HG03280 (cell line): ENCODE data around the gene EPAS1.

Experiments
- ATAC-seq: cut with Tn5 transposase; IDR thresholded peaks from one replicate; pipeline ENCODE4 v1.9.1; 2021; ENCODE audit warnings: mild to moderate bottlenecking, moderate library complexity; ENCODE audit not compliant: unreplicated experiment

EPAS1 gene

DNA sequence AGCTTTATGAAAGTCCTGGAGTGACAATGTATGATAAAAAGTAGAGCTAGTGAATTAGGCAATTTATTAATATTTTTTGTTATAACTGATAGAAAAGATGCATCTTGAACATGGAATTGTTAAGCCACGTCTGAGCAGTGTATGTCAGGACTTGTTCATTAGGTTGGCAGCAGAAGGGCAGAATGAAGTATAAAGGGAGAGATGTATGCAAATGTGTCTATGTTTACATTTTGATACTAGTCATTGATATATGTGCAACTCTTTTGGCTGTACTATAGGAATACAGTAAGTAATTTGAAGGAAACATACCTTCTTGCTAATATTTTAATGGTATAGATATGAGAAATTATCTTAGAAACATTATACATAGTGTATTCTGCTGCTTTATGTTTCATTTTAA is 133.2 kb downstream of the EPAS1 start:
- ATAC-seq: no peak

DNA sequence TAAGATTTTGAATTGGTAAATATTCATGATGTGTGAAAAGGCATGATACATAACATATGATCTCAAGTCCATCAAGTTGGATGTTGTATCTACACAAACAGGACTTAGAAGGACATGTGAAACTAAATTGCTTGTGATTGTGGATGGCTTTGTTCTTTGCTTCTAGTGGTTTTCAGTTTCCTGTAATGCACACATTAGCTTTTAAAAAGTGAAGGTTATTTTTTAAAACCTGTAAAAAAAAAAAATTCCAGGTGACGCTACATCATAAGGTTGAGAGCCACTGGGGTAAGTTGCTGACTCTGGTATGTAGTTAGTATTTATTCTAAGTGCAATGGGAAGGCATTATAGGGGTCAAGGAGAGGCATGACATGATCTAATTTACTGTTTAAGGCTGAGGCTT is 133.8 kb downstream of the EPAS1 start:
- ATAC-seq: no peak

DNA sequence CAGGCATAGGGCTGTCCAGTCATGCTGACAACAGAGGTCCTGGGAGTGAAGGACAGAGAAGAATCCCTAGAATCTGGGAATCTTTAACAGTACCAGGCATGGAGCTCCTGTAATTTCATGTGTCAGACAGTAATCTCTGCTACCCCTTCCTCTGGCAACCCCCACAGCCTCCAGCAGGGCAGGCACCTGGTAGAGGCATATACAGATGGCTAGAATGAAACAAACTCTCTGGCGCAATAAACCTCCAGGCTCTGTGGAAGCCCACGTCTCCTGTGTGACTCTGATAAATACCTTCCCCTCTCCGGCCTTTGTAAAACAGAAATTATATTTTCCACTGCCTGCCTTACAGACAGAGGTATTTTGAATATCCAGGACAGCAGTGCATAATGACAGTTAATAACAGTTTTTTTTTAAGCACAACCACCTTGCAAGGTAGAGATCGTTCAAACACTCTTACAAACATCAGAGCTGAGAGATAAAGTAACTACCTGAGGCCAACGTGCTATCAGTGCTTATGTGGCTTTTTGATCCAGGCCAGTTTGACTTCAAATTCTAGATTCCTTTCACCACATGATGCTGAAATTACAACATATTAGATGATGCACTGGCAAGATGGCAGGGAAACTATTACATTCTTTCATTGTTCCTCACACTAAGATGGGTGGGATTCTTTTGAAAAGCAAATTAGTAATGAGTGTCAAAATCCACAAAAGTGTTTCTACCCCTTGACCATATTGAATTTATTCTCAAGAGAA is 134.5 kb downstream of the EPAS1 start:
- ATAC-seq: no peak

DNA sequence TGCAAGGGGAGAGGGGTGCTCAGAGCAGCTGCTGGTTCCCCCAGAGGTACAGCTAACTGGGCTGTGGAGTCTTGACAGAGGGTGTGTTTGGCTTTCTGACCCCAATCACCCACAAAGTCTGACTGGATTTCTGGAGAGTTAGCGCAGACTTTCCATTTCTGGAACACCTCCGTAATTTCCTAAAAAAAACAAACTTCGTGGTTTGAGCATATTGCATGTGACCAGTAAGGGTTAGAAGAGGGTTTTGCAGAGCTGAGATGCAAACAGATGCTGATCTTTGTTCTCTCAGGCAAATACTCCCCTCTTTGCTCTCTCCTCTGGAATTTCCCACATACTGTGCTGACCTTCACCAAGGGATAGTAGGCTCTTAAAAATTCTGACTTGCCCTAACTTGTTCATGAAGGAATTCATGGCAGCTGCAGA is 137.7 kb downstream of the EPAS1 start:
- no peak for ATAC-seq

DNA sequence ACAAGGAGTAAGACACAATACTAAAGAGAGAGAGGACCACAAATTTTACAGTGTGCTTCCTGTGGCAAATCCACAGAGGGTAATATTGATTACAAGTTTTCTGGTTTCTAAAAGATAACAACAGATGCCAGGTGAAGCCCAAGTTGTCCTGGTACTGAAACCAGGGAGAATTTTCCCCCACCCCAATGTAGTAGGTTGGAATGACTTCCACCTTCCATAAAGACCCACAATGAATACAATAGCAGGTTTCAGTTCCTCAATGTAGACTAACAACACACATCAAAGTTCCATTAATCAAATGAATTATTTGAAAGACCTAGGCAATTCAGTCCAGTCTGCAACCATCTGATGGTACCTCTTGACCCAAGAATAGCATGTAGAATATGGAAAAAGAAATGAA is 138.1 kb downstream of the EPAS1 start:
- no peak for ATAC-seq

DNA sequence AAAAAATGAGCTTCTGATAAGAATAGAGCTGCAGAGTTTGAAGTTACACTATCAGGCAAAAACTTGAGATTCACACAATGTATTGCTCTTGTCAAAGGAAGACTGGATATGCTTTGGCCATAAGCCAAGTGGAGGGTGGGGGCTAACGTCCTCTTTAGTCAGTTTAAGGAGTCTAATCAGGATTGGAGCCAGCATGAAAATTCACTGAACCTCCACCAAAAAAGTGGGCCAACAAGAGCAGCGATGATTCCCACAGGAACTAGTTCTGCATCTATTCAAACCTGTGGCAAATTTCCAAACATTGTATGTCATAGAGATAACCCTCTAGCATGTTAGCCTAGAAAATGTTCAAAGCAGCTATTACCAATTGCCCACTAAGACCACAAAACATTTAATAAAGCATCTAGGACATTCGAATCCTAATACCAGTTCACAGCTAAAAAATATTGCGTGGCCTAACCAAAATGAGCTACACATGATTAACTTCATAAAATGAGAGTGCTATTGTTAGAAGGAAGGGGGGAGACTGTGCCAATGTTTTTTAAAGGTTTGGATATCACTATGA is 138.7 kb downstream of the EPAS1 start:
- ATAC-seq: no peak
